Measurements from ENCODE around the gene TULP3.

The TULP3 gene

GRCh38 chr12:2930865-2931264 lies 40.2 kb downstream of the TULP3 start:
- TF ChIP-seq CTCF (IDR thresholded peaks at IDR 0.05; ENCODE audit: low read depth, low read length) = no peak

GRCh38 chr12:2933586-2933985 lies 42.9 kb downstream of the TULP3 start:
- H3K4me3 ChIP-seq (ENCODE audit: low read depth, low read length) = no peak overlapping the region
- TF ChIP-seq CTCF (IDR thresholded peaks at IDR 0.05; ENCODE audit: low read depth, low read length) = no peak

More at GRCh38 chr12:2930865-2931264, 40.2 kb downstream of the TULP3 start:
- no peak overlapping the region for H3K4me3 ChIP-seq (ENCODE audit: low read depth, low read length)

GRCh38 chr12:2934371-2934770 lies 43.7 kb downstream of the TULP3 start:
- H3K4me3 ChIP-seq (ENCODE audit: low read depth, low read length) = no peak overlapping the region
- no peak for TF ChIP-seq CTCF (IDR thresholded peaks at IDR 0.05; ENCODE audit: low read depth, low read length)

GRCh38 chr12:2936301-2936700 lies 45.6 kb downstream of the TULP3 start:
- no peak overlapping the region for H3K4me3 ChIP-seq (ENCODE audit: low read depth, low read length)
- TF ChIP-seq CTCF (IDR thresholded peaks at IDR 0.05; ENCODE audit: low read depth, low read length) = no peak

- H3K4me3 ChIP-seq (ENCODE audit: low read depth, low read length) = no peak overlapping the region
- TF ChIP-seq CTCF (IDR thresholded peaks at IDR 0.05; ENCODE audit: low read depth, low read length) = no peak
Observed at GRCh38 chr12:2937500-2937899, 46.8 kb downstream of the TULP3 start.

GRCh38 chr12:2939191-2939590 lies 48.5 kb downstream of the TULP3 start:
- no peak overlapping the region for H3K4me3 ChIP-seq (ENCODE audit: low read depth, low read length)
- TF ChIP-seq CTCF (IDR thresholded peaks at IDR 0.05; ENCODE audit: low read depth, low read length) = no peak

GRCh38 chr12:2940564-2940963 lies 49.9 kb downstream of the TULP3 start:
- H3K4me3 ChIP-seq (ENCODE audit: low read depth, low read length) = no peak overlapping the region
- no peak for TF ChIP-seq CTCF (IDR thresholded peaks at IDR 0.05; ENCODE audit: low read depth, low read length)
